ENCODE results near the gene CEP135. TPM values are rescaled to one million over a fixed set of nuclear protein-coding genes. Genes with fewer than 3 reads are reported as not detected.
"Not testable (repeated sequence)": the region's sequence is repeated elsewhere in the genome, so short reads cannot be mapped to it uniquely, and the experiment has no call there.

CEP135 gene
- total RNA-seq, 1 experiment from 2014 or later, result 17.9 TPM

DNA sequence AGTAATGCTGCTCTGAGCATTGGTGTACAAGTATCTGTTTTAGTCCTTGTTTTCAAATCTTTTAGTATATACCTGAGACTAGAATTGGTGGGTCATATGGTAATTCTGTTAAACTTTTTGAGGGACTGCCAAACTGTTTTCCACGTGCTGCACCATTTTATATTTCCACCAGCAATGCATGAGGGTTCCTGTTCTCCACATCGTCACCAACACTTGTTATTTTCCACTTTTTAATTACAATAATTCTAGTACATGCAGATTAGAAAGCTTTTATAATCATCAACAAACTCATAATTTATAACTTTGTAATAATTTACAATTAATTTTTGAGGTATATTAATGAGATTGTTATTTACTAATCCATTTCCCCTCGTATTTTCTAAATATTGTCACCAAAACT, 79.4 kb downstream of the CEP135 start:
- no peak for DNase-seq (ENCODE audit: low spot score)

GRCh38 chr4:56038487-56039162, 89.9 kb downstream of the CEP135 start:
- no peak for DNase-seq (ENCODE audit: low spot score)

DNA sequence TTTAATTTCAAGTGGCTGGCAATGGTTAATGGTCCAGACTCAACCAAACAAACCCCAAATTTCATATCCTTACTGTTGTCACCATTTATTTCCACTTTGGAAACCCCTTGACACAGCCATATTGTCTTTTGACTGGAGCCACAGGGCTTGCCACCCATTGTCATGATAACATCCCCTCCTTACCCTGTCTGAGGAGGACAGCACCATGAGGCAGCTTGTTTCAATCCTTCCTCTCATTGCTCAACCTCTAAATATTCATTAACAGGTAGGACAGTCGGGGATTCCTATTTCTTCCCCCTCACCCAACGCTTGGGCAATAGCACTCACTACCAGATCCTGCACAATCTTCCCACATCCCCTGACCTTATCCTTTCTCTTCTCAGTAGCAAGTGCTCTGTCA, 92.1 kb downstream of the CEP135 start:
- DNase-seq (ENCODE audit: low spot score), result no peak

- DNase-seq (ENCODE audit: low spot score), result no peak
Measured at GRCh38 chr4:56042225-56042624, 93.5 kb downstream of the CEP135 start.

GRCh38 chr4:56048383-56048701, 99.6 kb downstream of the CEP135 start:
- no peak for DNase-seq (ENCODE audit: low spot score)

DNA sequence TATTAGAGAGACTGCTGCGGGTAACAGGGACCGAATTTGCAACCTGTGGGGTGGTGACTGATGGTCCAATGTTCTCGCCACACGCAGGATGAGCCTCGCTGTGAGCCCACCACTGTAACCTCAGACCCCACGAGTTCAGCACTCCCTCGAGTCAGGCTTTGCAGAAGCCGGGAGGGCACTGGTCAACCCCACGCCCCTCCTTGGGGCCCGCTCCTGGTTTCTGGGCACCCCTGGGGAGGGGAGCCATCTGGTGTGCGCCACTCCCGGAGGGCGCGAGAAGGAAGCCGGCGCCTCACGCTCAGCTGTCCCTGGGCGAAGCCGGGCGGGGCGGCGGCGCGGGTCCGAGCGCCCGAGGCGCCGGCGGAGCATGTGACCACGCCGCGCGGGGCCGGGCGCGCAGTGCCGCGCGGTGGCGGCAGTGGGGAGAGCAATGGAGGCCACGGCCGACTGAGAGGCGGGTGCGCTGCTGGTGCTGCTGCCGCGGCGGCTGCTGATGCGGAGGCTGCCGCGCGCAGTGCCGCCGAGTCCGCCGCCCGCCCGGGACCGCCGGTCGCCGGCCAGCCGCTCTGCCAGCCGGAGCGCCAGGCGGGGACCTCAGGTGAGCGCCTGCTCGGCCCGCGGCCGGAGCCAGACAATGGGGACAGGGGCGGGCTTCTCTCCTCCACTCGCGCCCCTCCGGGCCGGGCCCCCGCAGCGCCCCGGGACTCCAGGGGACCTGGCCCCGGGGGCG, 100.1 kb downstream of the CEP135 start:
- peak; percentile 27 for DNase-seq (ENCODE audit: low spot score)

DNA sequence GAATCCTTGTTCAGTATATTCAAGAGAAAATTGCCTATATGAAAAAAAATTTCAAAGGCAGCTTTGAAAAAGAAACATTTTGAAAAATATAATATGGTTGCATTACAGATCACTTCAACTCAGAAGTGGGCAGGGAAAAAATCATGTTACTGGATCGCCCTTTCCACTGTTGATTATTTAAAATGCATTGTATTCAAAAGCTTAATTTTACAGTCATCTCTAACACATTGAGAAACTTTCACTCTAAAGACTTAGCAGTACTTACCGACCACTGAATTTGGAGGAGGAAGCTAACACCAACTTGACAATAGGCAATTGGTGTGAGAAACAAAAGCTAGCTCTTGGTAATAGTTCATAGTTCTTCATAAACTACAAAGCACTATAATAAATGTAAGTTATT, 101.9 kb downstream of the CEP135 start:
- DNase-seq (ENCODE audit: low spot score), result no peak

GRCh38 chr4:56051029-56051709, 102.4 kb downstream of the CEP135 start:
- no peak for DNase-seq (ENCODE audit: low spot score)

DNA sequence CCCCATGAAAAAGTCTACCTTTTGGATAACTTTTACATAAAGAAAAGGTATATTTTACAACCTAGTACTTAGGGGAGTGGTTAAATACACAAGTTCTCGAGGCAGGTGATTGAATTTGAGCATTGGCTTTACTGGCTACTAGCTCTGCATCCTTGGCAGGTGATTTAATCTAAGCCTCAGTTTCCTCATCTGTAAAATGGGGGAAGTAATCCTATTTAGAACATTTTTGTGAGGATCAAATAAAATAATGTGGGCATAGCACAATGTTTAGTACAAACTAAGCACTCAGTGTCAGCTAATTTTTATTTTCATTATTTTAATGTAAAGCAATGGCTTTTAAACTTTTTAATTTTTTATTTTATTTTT, 102.9 kb downstream of the CEP135 start:
- DNase-seq (ENCODE audit: low spot score), result no peak

- no peak for DNase-seq (ENCODE audit: low spot score)
Measured at GRCh38 chr4:56052481-56052880, 103.7 kb downstream of the CEP135 start.

GRCh38 chr4:56052966-56053365, 104.2 kb downstream of the CEP135 start:
- DNase-seq (ENCODE audit: low spot score), result no peak

GRCh38 chr4:56055027-56055977, 106.6 kb downstream of the CEP135 start:
- DNase-seq (ENCODE audit: low spot score), result no peak

- DNase-seq (ENCODE audit: low spot score), result no peak
Measured at GRCh38 chr4:56055991-56056390, 107.2 kb downstream of the CEP135 start.

DNA sequence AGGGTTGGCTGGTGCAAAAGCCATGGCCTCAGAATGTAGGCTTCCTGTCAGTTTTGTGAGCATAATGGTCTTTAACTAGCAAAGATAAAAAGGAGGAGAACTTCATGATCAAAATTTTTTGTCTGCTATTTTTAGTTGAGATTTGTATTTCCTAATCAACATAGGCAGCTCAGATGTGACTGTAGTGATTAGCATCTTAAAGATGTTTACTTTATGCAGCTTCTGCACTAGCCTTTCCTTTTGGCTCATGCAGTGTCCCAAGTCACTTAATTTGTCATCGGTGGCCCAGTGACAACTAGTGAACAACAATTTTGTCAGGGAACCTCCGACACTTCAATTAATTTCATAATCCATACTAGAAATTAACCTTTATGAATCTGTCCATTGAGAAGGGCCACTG, 109.8 kb downstream of the CEP135 start:
- DNase-seq (ENCODE audit: low spot score), result no peak

- no peak for DNase-seq (ENCODE audit: low spot score)
Measured at GRCh38 chr4:56060036-56060435, 111.3 kb downstream of the CEP135 start.

GRCh38 chr4:56062106-56062505, 113.4 kb downstream of the CEP135 start:
- DNase-seq (ENCODE audit: low spot score), result no peak

GRCh38 chr4:56062526-56063145, 113.9 kb downstream of the CEP135 start:
- no peak for DNase-seq (ENCODE audit: low spot score)

GRCh38 chr4:56066493-56066892, 117.7 kb downstream of the CEP135 start:
- no peak for DNase-seq (ENCODE audit: low spot score)

DNA sequence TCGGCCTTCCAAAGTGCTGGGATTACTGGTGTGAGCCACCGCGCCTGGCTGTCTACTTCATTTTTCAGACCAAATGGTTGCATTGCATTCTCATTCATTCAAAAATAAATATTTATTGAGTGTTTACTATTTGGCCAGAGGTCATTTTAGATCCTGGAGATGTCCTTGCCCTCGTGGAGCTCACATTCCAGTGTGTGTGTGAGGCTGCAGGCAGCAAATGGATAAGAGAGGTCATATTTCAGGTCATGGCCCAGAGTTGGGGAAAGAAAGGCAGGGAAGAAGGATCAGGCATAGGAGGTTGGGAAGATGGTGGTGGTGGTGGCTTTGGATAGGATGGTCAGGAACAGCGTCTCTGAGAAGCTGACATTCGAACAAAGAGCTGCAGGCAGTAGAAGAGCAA, 119.1 kb downstream of the CEP135 start:
- no peak for DNase-seq (ENCODE audit: low spot score)

DNA sequence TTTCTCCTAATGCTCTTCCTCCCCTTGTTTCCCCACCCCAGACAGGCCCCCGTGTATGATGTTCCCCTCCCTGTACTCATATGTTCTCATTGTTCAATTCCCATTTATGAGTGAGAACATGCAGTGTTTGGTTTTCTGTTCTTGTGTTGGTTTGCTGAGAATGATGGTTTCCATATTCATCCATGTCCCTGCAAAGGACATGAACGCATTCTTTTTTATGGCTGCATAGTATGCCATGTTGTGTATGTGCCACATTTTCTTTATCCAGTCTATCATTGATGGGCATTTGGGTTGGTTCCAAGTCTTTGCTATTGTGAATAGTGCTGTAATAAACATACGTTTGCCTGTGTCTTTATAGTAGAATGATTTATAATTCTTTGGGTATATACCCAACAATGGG, 124.0 kb downstream of the CEP135 start:
- not testable (repeated sequence) for DNase-seq (ENCODE audit: low spot score)

DNA sequence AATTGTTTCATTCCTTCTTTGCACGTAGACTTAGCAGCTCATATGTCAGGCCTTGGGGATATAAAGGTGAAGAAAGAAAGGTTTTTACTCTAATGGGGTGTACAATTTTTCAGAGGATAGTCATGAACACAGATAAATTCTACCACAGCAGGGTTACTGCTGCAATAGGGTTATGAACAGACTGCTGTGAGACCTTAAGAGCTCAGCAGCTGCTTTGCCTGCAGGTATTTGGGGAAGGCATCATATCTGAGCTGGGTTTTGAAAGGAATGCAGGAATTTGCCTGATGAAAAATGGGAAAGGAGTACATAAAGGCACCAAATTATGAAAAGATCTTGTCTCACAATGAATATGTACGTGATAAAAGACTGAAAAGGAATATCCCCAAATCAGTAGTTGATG, 128.9 kb downstream of the CEP135 start:
- no peak for DNase-seq (ENCODE audit: low spot score)

- DNase-seq (ENCODE audit: low spot score), result no peak
Measured at GRCh38 chr4:56078866-56079265, 130.1 kb downstream of the CEP135 start.
